Lower leg skin (tissue), 3 donors: ENCODE results near the gene KRTAP5-7.

Experiments
- CTCF ChIP-seq, 3 donors: fragments of 450-650 bp; IDR thresholded peaks; one replicate each; pipeline ENCODE4 v1.5.1; 2016; ENCODE audit warnings: antibody characterized with exemption in 3 of 3, mild to moderate bottlenecking in 3 of 3, moderate library complexity in 2 of 3
- POLR2A ChIP-seq, 2 donors: fragments of 450-650 bp; IDR thresholded peaks; one replicate each; pipeline ENCODE4 v1.6.1; 2016 to 2017; ENCODE audit warnings: antibody characterized with exemption in 2 of 2, mild to moderate bottlenecking in 1 of 2, moderate library complexity in 1 of 2

- TF ChIP-seq CTCF (IDR thresholded peaks at IDR 0.05), result no peak
- TF ChIP-seq POLR2A (IDR thresholded peaks at IDR 0.05), result no peak
These were observed 27.9 kb downstream of the KRTAP5-7 start for GRCh38 chr11:71554996-71555395.
